Astrocyte of the spinal cord (primary cell): ENCODE data around the gene PLXDC2.

Experiments
- DNase-seq: peaks from one replicate; pipeline ENCODE4 v3.0.0; 2011; ENCODE audit warnings: low read depth, low spot score
- H3K4me3 ChIP-seq: 2 replicates; pipeline ENCODE4 v1.5.1; 2011; ENCODE audit warnings: low read depth, mild to moderate bottlenecking, low read length, moderate library complexity
- CTCF ChIP-seq: IDR thresholded peaks from 2 replicates; pipeline ENCODE4 v1.5.1; 2012; ENCODE audit warnings: low read depth, mild to moderate bottlenecking, low read length, inconsistent platforms
- in situ Hi-C: cut with HindIII; loops from 2 replicates; pipeline ENCODE4 v1.10.0; 2017; ENCODE audit warnings: low sequenced_read_pairs

Gene PLXDC2

DNA sequence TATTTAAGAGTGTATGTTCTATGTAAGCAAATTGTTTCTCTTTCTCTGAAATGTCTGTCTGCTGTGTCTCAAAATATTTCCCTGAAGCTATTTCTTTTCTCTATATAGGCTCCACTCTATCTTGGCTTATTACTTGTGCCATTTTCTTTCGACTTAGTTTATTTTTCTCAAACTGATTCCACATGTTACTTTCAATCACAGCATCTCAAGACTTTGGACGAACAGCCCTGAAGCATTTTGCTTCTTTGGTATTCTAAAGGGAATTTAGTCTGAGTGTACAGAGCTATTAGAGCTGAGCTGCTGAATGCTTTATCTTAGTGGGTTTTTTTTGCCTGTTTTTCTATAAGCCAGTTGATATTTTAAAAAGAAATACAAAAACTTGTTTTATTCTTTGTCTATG is 95.7 kb downstream of the PLXDC2 start:
- no peak for DNase-seq
- in situ Hi-C loops: no loop called here
- no peak for TF ChIP-seq CTCF
- H3K4me3 ChIP-seq: no peak overlapping the region

DNA sequence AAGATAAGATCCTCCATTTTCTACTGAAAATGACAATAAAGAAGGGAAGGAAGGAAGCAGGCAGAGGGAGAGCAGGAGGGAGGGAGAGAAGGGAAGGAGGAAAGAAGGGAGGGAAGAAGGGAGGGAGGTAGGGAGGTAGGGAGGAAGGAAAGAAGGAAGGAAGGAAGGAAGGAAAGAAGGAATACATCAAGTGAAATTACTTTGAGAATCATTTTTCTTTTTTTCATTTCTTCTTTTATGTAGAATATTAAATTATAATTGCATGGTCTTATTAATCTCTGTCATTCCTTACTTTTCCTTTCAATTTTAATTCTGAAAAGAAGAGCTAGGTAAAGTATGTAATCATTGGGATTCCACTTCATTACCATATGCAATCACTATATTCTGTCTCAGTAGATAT is 97.8 kb downstream of the PLXDC2 start:
- in situ Hi-C loops: no loop called here
- no peak overlapping the region for H3K4me3 ChIP-seq
- TF ChIP-seq CTCF: no peak
- no peak for DNase-seq

DNA sequence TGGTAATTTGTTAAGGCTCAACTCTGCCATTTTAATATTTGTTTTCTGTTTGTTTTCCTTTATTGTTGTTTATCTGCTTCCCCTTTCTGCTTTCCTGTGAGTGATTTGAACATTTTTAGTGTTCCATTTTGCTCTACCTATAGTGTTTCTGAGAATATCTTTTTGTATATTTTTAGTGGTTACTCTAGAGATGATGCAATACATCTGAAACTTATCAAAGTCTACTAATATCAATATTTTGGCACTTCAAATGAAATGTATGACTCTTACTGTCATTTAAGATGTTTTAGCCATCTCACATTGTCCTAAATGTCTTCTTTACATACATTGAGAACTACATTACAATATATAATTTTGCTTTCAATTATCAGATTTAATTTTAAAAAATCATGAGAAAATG is 98.9 kb downstream of the PLXDC2 start:
- in situ Hi-C loops: no loop called here
- DNase-seq: no peak
- no peak overlapping the region for H3K4me3 ChIP-seq
- no peak for TF ChIP-seq CTCF

DNA sequence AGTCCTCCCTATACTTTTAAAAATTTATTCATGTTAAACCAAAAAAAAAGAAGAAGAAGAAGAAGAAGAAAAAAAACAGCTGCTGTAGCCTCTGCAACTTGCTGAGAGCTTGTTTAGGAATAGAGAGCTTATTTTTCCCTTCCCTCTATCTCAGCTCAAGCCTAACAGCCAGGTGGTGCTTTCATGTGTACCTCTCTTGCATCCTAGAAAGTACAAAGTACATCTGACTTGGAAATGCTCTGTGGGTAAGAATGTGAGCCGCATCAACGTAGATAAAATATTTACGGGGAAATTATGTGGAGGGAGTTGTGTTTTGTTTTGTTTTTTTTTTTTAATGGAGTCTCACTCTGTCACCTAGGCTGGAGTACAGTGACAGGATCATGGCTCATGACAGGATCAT is 99.6 kb downstream of the PLXDC2 start:
- TF ChIP-seq CTCF: no peak
- DNase-seq: no peak
- no peak overlapping the region for H3K4me3 ChIP-seq
- in situ Hi-C loops: no loop called here

- peak; percentile 25 for DNase-seq
- in situ Hi-C loops: no loop called here
Measured at GRCh38 chr10:19917751-19918478, 101.7 kb downstream of the PLXDC2 start.

DNA sequence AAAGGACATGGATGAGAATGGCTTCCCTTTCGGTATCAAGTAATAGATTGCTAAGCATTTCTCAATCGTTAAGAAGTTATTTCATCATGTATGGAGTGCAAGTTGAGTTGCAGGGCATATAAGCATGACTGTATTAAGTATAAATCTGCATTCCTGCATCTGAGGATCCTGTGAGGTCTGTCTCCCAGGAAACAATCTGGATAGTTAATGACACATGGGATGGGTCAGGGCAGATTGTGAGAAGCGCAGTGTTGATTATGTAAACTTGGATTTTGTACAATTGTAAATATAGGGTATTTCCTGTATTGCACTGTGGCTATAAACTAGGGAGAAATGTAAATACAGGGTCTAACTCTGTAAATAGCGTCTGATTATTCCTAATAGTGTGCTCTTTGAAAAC is 102.6 kb downstream of the PLXDC2 start:
- peak; percentile 27 for DNase-seq
- no peak for TF ChIP-seq CTCF
- in situ Hi-C loops: no loop called here
- H3K4me3 ChIP-seq: no peak overlapping the region

More at GRCh38 chr10:19917751-19918478, 101.7 kb downstream of the PLXDC2 start:
- TF ChIP-seq CTCF: no peak
- no peak overlapping the region for H3K4me3 ChIP-seq
